ENCODE data around the gene GABBR2. TPM values are rescaled to one million over a fixed set of nuclear protein-coding genes. Genes with fewer than 3 reads are reported as not detected.

Gene GABBR2
- total and polyA plus RNA-seq, 9 of the 15 experiments (the other 6 are each of a cell fraction or from before 2014, with no cell fraction given), result 0.15 to 1.9 (median 0.32) TPM

DNA sequence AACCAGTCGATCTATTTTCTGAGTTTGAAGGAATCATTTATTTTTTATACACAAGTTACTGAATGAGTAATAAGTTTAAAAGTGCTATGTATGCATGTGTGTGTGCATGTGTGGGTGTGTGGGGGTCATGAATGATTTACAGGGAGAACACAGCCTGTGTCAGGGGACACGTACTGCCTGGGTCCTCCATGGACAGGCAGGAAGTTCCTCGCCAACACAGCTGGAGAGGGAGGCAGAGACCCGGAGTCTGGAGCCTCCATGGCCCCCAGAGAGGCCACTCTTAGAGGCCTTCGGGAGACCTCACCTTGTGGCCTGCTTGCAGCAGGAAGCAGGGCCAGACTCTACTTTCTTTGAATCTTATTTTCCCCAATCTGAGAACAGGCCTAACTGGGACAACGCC, 144.7 kb downstream of the GABBR2 start:
- Histone ChIP-seq H3K4me2 (ENCODE audit: insufficient read depth, low read length) (no peak overlapping the region), H3K27me3 (ENCODE audit: control insufficient read depth in 2 of 2, insufficient read depth in 2 of 2, low read length in 2 of 2) (no peaks in the 10 kb centered on the region), H3K9ac (ENCODE audit: insufficient read depth in 1 of 2, low read depth in 2 of 2, low read length in 2 of 2) (no peak overlapping the region), H4K20me1 (replicated peaks; ENCODE audit: control insufficient read depth, insufficient read depth, low read length) (no peaks in the 10 kb centered on the region), H3K9me3 (replicated peaks; ENCODE audit: control insufficient read depth, insufficient read depth, low read depth, low read length) (no peaks in the 10 kb centered on the region; the same call in 1 of the 2 replicates), H2AFZ (ENCODE audit: low read depth, low read length) (no peak overlapping the region), H3K4me3 (no peak overlapping the region), H3K36me3 (ENCODE audit: control insufficient read depth, insufficient read depth, low read length) (no peaks in the 10 kb centered on the region), H3K9me1 (ENCODE audit: control insufficient read depth, insufficient read depth, low read length) (no peaks in the 10 kb centered on the region), H3K4me1 (replicated peaks in 1 of 2; ENCODE audit: control insufficient read depth in 2 of 2, insufficient read depth in 2 of 2, low read length in 2 of 2) (0 out of 5 replicates have a peak, but pooled peaks cover 0 to 2% of the 10 kb centered on the region in 2 experiments), H3K79me2 (ENCODE audit: control insufficient read depth, insufficient read depth, low read length) (no peaks in the 10 kb centered on the region), H3K27ac (ENCODE audit: extremely low read depth, low read depth, low read length) (no peak overlapping the region)
- ChIA-PET CTCF (ENCODE audit: low intra/inter-chr PET ratio) (no interaction called here), POLR2A (interaction anchor here (1.3 to 2.9 kb wide), 2 partner anchors 11 to 20 kb away, joined by 3 to 11 read pairs; no protein-coding TSS in a partner anchor)
- WGBS (ENCODE audit: insufficient coverage, low coverage, missing lambda C conversion rate), result 68% methylated on average over 6 of the region's 6 CpGs
- DNase-seq (ENCODE audit: extremely low read depth in 1 of 4, low spot score in 3 of 4), result no peak
- no peak for FAIRE-seq
- intact Hi-C loops (cut with micrococcal nuclease), result no loop called here
- in situ Hi-C loops (cut with MboI), result no loop called here
- TF ChIP-seq NCOA6 (IDR thresholded peaks at IDR 0.05), result no peak
- no TSS peak for BruUV-seq (replicated peaks)
- ATAC-seq, result no peak; the same call in 2 of the 3 replicates

DNA sequence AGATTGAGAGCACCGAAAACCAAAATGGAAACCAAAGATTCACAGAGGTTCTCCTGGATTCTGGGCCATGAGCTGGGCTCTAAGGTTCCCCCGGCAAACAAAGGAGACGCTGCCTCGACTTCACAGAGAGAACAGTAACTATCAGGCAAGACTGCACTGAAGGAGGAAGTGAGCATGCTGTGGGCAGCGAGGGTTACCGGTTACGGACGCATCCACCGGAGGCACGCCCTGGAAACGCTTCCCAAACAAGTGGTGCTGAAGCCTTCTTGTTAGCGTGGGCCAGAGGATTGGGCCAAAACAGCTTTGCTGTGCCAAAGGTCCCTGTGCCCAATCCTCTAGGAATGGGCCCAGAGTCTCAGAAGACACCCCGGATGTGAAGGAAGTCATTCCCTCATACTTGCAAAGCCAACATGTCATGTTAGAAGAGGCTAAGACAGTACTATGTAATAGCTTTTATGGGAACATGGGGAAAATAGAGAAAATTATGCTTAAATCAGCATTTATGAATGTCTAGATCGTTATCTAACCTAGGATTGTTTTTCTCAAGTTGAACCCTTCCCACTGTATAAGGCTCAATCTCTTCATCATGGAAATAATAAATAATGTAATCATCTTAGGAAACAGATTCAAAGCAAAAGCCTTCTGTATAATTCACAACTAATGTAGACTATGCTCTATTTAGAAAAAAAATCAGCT, 145.4 kb downstream of the GABBR2 start:
- Histone ChIP-seq H2AFZ (ENCODE audit: low read depth, low read length) (no peak overlapping the region), H3K9ac (ENCODE audit: insufficient read depth in 1 of 2, low read depth in 2 of 2, low read length in 2 of 2) (0 out of 4 replicates have a peak overlapping the region, but pooled peaks of 1 of the 2 experiments have one; percentile 12), H3K79me2 (ENCODE audit: control insufficient read depth, insufficient read depth, low read length) (no peaks in the 10 kb centered on the region), H4K20me1 (replicated peaks; ENCODE audit: control insufficient read depth, insufficient read depth, low read length) (no peaks in the 10 kb centered on the region), H3K27me3 (ENCODE audit: control insufficient read depth in 2 of 2, insufficient read depth in 2 of 2, low read length in 2 of 2) (no peaks in the 10 kb centered on the region), H3K36me3 (ENCODE audit: control insufficient read depth, insufficient read depth, low read length) (no peaks in the 10 kb centered on the region), H3K4me3 (no peak overlapping the region), H3K4me2 (ENCODE audit: insufficient read depth, low read length) (no peak overlapping the region), H3K9me1 (ENCODE audit: control insufficient read depth, insufficient read depth, low read length) (no peaks in the 10 kb centered on the region), H3K27ac (ENCODE audit: extremely low read depth, low read depth, low read length) (no peak overlapping the region), H3K4me1 (replicated peaks in 1 of 2; ENCODE audit: control insufficient read depth in 2 of 2, insufficient read depth in 2 of 2, low read length in 2 of 2) (peaks cover 0 to 2% of the 10 kb centered on the region in 2 experiments; a peak in 1 of 5 replicates), H3K9me3 (replicated peaks; ENCODE audit: control insufficient read depth, insufficient read depth, low read depth, low read length) (no peaks in the 10 kb centered on the region; the same call in 1 of the 2 replicates)
- no peak for DNase-seq (ENCODE audit: extremely low read depth in 1 of 4, low spot score in 3 of 4)
- BruUV-seq (replicated peaks), result no TSS peak
- no peak for FAIRE-seq
- ChIA-PET CTCF (ENCODE audit: low intra/inter-chr PET ratio) (no interaction called here), POLR2A (interaction anchor here (0.6 to 2.9 kb wide), 2 partner anchors 12 to 65 kb away, joined by 5 to 11 read pairs; no protein-coding TSS in a partner anchor)
- in situ Hi-C loops (cut with MboI), result no loop called here
- intact Hi-C loops (cut with micrococcal nuclease), result no loop called here
- no peak for ATAC-seq
- WGBS (ENCODE audit: insufficient coverage, low coverage, missing lambda C conversion rate), result 61% methylated on average over 14 of the region's 14 CpGs
- TF ChIP-seq NCOA1 (IDR thresholded peaks at IDR 0.05; ENCODE audit: low read depth) (no peak), STAT5A (IDR thresholded peaks at IDR 0.05; ENCODE audit: borderline replicate concordance, low read length) (no peak), RB1 (IDR thresholded peaks at IDR 0.05; ENCODE audit: low read depth) (no peak), MAFG (tag; conservative IDR thresholded peaks at IDR 0.05) (peak; percentile 63; the same call in 1 of the 2 replicates), IRF9 (tag; IDR thresholded peaks at IDR 0.05) (no peak), RBM17 (IDR thresholded peaks at IDR 0.05; ENCODE audit: borderline replicate concordance, low read depth, low read length) (no peak), MIER1 (IDR thresholded peaks at IDR 0.05; ENCODE audit: low read depth) (no peak)
- TF ChIP-seq, protein P1, sequence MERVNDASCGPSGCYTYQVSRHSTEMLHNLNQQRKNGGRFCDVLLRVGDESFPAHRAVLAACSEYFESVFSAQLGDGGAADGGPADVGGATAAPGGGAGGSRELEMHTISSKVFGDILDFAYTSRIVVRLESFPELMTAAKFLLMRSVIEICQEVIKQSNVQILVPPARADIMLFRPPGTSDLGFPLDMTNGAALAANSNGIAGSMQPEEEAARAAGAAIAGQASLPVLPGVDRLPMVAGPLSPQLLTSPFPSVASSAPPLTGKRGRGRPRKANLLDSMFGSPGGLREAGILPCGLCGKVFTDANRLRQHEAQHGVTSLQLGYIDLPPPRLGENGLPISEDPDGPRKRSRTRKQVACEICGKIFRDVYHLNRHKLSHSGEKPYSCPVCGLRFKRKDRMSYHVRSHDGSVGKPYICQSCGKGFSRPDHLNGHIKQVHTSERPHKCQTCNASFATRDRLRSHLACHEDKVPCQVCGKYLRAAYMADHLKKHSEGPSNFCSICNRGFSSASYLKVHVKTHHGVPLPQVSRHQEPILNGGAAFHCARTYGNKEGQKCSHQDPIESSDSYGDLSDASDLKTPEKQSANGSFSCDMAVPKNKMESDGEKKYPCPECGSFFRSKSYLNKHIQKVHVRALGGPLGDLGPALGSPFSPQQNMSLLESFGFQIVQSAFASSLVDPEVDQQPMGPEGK (CRISPR knock-in tag; IDR thresholded peaks at IDR 0.05; ENCODE audit: borderline replicate concordance), result no peak
- TF ChIP-seq, protein P2, sequence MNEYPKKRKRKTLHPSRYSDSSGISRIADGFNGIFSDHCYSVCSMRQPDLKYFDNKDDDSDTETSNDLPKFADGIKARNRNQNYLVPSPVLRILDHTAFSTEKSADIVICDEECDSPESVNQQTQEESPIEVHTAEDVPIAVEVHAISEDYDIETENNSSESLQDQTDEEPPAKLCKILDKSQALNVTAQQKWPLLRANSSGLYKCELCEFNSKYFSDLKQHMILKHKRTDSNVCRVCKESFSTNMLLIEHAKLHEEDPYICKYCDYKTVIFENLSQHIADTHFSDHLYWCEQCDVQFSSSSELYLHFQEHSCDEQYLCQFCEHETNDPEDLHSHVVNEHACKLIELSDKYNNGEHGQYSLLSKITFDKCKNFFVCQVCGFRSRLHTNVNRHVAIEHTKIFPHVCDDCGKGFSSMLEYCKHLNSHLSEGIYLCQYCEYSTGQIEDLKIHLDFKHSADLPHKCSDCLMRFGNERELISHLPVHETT (CRISPR knock-in tag; conservative IDR thresholded peaks at IDR 0.05 in 1 of 2, IDR thresholded peaks at IDR 0.05 in 1 of 2), result no peak

All from K562 (cell line).